GM18861 (cell line): Measurements from ENCODE around the gene ARL4D.
"Not testable (repeated sequence)": the region's sequence is repeated elsewhere in the genome, so short reads cannot be mapped to it uniquely, and the experiment has no call there.

Source experiments
- ATAC-seq: cut with Tn5 transposase; IDR thresholded peaks from one replicate; pipeline ENCODE4 v1.9.1; 2021; ENCODE audit not compliant: unreplicated experiment

ARL4D gene

DNA sequence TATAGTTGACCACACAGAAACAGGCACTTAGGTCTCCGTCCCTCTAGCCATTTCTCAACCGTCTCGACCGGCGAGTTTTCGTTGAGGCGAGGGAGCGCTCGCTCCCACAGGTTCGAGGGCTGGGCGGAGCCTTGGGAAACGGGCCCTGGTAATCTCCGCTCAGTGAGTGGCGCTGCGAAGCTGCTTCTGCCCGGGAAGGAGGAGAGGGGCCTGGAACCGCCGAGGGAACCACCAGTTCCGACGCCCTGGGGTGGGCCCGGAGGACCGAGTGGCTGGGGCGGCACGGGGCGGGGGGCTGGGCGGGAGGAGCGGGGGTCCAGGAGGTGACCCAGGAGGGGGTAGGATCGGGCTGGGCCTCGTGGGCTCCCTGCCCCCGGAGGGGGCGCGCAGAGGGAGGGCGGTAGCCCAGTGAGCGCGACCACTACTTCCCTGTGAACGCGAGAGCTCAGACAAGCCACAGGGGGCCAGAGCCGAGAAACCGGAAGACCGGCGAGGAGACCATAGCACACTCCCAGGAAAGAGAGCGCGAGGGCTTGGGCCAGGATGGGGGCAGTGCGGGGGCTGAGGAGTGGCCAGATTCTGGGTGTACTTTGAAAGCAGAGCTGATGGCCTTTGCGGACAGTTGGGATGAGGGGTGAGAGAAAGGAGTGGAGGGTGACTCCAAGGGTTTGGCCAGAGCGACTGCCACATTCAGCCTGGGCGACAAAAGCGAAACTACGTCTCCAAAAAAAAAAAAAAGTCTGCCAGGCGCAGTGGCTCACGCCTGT is 29.9 kb upstream of the ARL4D start:
- ATAC-seq = no peak

DNA sequence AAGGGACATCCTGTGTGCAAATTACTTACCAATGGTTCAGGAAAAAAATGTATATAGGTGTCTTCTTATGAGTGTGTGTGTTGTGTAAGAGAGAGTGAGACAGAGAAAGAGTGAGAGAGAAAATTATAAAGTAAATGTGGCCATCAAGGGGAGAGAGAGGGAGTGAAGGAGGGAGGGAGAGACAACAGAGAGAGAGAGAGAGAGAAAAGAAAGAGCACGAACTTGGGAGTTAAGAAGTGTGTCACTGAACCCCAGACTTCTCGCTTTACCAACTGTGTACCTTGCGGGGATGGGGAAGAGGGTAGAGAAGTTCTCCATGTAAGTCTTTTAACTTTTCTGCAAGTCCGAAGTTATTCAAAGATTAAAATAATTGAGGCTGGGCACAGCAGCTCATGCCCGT is 28.8 kb upstream of the ARL4D start:
- ATAC-seq = no peak

DNA sequence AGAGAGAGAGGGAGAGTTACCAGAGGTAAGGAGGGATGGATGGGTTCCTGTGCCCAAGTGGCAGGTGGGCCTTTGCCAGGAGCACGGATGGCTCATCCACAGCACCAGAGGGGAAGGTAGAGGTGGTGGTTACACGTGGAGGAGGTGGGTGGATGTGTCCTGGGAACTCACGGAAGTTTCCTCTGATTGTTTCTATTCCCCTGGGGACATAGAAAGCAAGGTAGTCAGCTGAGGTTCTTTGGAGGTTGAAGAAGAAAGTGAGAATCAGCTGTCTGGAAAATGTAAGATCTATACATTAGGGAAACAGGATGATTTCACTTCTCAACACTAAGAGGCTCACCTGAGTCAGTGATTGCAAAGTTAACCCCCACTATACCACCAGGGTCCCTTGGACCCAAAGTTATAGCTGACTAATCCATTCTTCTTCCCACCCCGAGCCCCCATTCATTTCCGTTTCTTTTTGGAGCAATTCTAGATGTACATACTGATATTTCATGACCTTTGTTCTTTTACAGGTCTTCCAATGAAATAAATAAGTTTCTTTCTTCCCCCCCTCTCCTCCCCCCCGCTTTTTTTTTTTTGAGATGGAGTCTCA is 27.5 kb upstream of the ARL4D start:
- no peak for ATAC-seq

DNA sequence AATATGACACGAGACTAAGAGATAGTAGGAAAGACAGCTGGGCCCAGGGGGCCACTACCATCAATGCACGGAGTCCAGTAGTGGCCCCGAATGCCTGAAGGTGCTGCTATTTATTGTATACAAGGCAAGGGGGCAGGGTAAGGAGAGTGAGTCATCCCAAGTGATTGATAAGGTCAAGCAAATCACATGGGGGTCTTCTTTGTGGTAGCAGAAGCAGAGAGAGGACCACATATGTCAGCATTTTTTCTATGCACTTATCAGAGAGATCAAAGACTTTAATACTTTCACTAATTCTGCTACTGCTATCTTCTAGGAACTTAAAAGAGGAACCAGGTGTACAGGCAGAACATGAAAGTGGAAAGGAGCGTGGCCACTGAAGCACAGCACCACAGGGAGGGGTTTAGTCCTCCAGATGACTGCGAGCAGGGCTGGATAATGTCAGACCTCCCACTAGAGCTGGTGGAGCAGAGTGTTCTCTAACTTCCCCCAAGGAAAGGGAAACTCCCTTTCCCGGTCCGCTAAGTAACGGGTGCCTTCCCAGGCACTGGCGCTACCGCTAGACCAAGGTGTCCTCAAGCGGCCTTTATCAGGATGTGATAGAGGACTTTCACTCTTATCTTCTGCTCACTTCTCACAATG is 26.4 kb upstream of the ARL4D start:
- no peak for ATAC-seq

DNA sequence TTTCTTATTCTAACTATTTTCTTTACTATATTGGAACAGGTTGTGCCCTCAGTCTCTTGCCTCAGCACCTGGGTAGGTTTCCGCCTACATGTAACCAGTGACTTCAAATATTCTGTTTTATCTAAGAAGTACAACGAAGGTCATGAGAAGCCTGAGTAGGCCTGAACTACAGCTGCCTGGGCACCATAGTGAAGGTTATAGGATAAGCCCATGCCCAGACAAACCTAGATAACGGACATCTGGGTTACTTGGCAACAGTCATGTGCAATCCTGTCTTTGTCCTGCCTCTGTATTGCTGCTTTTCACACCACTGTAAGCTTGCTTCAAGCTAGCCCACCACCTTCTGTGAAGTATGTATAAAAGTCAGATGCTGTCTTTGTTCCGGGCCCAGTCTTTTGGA is 25.4 kb upstream of the ARL4D start:
- ATAC-seq = no peak

DNA sequence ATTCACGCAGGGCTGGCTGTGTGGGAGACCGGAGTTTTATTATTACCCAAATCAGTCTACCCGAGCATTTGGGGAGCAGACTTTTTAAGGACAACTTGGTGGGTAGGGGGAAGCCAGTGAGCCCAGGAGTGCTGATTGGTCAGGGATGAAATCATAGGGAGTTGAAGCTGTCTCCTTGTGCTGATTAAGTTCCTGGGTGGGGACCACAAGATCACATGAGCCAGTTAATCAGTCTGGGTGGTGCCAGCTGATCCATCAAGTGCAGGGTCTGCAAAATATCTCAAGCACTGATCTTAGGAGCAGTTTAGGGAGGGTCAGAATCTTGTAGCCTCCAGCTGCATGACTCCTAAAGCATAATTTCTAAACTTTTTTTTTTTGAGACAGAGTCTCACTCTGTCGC is 22.9 kb upstream of the ARL4D start:
- ATAC-seq = not testable (repeated sequence)

DNA sequence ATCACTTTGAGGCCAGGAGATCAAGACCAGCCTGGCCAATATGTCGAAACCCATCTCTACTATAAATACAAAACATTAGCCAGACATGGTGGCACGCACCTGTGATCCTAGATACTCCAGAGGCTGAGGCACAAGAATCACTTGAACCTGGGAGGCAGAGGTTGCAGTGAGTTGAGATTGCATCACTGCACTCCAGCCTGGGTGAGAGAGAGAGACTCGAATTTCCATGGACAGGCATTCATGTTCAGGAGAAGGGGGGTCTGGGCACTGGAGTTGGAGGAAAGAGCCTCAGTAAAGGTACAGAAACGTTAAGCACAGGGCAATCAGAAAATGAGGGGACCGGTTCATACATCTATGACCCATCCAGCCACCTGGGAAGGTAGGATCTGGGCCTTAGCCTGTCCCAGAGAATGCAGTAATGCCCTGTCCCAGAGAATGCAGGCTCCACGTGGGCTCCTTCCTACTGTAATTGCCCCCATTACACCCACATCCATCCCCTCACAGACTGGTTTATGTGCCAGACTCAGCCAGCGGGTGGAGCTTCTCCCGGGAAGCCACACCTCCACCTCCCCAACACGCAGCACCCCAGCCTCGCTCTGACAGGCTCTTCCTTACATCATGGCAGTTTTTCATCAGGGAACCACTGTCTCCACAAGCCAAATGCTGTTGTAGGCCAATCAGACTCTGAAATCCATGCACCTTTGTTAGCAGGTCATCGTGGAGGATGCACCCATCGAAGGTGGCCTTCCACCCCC is 21.6 kb upstream of the ARL4D start:
- no peak for ATAC-seq

DNA sequence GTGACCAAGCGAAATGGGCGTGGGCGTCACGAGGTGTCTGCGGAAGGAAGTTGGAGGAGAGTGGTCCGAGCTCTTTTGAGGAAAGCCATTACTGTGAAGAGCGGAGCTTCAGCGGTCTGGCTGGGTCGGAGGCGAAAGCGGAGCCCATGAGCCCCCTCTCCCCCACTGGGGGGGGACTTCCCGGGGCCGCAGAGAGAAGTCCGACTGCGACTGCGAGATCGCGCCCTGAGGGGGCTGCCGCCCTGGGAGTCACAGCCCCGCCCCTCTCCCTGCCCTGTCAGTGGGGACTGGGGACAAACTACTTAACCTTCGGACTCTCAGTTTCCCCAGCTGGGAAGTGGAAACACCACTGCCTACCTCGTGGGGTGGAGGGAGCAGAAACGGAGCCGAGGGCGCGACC is 20.0 kb upstream of the ARL4D start:
- ATAC-seq = no peak

DNA sequence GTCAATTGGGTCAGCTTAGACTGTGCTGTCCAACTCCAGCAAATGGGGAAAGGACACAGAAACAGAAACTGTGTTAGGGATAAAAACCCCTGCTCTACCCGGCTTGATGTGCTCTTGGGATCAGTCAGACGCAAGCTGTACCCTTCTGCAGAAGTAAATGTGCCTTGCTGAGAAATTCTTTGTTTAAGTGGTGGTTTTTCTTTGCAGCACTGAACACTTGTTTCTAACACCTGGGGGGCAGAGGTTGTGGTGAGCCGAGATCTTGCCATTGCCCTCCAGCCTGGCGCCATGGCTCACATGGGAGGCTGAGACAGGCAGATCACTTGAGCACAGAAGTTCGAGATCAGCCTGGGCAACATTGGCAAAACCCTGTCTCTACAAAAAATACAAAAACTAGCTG is 18.5 kb upstream of the ARL4D start:
- no peak for ATAC-seq

DNA sequence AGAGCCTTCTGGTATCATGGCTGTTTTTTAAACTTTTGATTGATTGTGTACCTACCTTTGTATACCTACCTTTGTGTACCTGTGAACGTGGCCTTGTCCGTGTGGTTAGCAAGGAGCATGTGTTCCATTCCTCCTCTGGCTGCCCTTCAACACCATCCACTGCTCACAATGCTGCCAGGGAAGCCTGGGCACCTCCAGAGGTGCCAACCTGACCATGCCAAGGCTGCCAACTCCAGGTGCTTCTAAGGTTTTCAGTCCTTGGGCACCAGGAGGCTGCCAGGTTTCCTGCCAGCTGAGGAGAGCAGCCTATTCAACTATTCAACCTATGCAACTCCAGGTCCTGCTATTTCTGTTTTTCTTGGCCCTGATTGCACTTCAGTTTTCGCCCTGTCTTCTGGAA is 17.6 kb upstream of the ARL4D start:
- no peak for ATAC-seq

DNA sequence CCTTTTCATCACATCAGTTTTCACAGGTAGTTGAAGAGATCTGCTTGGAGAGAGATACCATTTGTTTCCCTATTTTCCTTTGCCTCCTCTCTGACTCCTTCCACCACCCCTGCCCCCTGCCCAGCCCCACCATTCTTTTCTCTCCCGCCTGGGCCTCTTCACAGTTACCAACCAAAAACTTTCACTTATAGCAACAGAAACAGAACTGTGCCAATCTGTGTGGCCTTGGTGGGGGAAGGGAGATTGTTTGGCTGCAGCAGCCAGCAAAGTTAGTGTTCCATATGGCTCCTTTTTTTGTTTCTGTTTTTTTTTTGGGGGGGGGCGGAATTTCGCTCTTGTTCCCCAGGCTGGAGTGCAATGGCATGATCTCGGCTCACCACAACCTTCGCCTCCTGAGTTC is 17.2 kb upstream of the ARL4D start:
- ATAC-seq = no peak

DNA sequence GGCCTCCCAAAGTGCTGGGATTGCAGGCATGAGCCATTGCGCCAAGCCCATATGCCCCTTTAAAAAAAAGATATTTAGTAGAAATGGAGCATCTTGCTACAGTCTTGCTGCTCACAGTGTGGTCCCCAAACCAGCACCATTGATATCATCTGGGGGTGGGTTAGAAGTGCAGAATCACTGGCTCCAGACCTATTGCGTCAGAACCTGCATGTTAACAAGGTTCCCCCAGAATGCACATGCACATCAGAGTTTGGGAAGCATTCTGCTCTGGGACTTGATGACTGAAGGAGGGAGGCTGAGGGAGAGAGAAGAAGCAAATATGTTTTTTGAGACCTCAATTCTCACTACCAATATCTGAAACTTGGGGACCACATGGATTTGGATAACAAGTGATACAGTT is 16.0 kb upstream of the ARL4D start:
- ATAC-seq = no peak

DNA sequence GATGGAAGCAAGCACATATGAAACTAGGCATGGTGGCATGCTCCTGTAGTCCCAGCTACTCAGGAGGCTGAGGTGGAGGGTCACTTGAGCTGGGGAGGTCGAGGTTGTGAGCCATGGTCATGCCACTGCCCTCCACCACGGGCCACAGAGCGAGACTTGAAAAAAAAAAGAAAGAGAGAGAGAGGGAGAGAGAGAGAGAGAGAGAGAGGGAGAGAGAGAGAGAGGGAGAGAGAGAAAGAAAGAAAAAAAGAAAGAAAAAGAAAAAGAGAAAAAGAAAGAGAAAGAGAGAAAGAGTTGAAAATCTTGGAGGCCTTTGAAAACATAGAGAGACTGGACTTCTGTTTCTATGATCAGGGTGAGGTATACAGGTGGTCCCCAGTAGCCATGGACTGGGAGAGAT is 15.4 kb upstream of the ARL4D start:
- no peak for ATAC-seq

DNA sequence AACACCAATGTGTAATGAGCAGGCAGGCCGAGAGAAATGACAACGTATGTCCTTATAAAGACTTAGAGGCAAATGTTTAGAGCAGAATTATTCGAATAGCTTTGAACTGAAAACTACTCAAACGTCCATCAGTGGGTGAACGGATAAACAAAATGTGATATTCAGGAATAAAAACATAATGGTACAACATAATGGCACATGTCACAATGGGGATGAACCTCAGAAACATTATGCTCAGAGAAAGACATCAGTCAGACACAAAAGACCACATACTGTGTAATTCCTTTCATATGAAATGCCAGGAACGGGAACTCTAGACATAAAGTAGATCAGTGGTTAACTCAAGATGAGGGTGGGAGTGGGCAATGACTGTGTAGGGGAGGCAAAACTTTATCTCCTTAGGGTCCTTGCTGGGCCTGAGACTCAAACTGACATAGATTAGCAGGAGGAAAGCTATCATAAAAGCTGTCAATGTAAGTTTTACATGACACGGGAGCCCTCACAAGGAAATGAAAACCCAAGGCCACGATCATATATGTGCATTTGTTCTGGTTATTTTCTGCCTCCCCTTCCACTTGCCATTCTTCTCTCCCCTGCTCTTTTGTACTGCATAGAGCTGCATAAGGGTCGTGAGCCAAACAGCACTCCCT is 14.8 kb upstream of the ARL4D start:
- no peak for ATAC-seq

DNA sequence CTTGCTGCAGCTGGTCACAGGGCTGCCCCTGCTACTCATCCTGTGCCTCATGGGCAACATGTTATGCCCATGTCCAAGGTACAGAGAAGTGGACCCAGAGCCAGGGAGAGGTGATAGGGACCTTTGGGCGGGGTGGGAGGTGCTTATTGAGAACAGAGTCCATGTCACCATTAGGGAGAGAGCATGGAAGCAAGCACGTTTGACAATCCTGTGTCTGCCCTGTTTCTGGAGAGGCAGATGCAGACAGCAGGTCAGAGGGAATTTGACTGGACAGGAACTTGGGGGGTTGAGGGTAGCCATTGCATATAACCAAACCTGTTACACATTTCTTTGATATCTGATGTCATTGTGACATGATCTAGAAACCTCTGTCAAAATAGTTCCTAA is 14.3 kb upstream of the ARL4D start:
- ATAC-seq = no peak

DNA sequence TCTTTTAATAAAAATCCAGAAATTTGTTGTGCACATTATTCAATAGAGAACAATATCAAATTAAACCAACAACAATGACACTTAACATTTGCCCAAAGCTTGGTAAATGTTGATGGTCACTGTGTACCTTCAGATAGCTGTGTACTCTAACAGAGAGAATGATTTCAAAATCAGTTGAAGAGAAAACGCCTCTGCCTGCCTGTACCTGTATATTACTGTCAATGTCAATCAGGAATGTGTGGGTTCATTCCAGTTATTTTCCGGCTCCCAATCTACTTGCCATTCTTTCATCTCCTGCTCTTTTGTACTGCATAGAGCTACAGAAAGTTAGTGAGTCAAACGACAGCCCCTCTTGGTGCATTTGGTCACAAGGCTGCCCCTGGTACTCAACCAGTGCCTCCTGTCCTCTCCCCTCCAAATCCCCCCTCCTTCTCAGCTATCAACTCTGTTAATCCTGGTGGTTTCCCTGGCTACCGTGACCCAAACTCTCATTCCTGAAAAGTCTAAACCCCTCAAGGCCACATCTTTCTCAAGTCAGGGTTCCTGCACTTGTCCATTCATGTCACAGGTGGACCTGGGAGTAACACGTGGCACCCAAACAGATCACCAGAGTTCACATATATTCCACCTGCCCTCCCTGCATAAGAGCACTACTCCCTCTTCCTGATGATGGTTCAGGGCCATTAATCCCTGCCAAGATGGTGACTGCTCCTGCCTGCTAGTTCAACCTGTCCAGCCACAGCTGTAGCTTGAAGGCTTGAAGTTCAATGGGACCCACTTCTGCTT is 13.6 kb upstream of the ARL4D start:
- no peak for ATAC-seq

DNA sequence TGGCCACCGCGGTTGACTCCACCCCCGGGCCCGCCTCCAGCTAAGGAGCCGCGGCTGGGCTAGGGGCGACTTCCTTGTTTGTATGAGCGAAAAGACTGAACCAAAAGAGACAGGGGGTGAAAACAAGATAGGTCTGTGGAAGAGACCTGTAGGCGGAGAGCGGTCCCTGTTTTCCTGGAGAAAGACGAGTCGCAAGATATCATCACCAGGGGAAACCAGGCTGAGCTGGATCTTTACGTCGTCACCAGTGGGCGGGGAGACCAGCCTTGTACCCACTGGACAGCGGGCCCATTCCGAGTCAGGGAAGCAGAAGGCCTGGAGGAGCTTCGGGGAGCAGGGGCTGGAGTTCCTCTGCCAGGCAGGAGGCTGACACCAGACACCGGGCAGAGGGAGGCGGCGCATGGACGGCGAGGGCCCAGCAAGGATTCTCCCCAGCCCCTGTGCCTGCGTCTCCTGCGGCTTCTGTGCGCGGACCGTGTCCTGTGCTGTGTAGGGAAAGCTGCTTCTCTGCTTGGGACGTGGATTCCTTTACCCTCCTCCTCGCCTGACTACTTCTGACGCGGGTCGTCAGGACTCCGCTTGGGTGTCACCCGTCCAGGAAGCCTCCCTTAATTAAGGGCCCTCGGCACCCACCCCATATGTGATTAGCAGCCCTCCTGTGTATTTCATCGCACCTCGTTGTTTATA is 10.3 kb upstream of the ARL4D start:
- peak; percentile 42 for ATAC-seq

DNA sequence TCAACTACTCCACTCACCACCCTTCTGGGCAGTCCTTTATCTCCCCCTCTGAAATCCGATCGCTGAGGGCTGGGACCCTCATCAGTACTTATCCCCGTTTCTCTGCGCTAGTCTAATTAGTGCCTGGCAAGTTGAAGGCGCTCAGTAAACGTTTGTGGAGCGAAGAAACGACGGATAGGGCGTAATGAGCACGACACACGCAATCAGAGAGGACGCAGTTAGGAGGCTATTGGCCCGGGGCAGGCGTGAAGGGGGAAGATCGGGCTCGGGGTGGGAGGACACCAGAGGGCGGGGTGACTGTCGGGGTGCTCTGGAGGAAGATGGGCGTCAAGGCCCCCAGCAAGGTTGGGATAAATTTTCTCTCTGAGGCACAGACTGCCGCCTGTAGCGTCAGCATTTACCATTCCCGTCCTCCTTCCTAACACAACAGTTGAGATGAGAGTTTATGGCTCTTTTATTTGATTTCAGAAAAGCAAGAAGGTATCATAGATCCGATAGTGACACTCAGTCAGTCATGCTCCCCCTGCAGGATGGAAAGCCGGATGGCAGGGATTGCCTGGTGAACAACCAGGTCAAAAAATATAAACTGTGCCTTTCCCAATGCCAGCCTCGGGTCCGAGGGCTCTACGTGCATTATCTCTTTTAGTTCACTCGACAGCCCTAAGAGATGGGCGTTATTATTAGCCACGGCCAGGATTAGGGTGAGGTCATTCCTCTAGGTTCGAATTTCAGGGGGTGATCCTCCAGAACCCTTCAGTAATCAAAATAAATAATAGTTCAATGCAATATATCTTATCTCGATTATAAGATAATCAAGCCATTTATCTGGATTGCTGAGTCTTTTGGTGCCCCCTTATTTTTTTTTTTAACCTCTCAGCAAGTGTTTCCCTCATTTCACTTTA is 9.5 kb upstream of the ARL4D start:
- ATAC-seq = peak; percentile 36

DNA sequence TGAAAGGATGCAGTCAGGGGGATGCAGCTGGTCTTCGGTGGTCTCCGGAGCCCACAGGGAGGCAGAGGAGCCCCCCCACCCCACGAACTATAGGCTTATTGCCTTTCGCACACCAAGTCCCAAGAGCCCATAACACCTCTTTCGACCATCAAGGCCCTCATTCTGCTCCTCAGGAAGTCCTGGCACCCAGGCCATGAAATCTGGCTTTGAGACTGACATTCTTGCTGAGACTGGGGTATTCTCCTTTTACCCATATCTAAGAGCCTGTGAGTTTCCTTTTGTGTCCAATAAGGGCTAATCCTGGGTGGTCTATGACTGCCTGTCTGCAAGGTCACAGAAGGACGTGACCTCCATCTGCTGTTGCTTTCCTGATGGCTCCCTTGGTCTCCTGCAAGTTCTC is 6.4 kb upstream of the ARL4D start:
- no peak for ATAC-seq
